Fibroblast of villous mesenchyme (primary cell): ENCODE data around the gene USP14. TPM values are rescaled to one million over a fixed set of nuclear protein-coding genes. Genes with fewer than 3 reads are reported as not detected.

Experiments used
- DNase-seq: peaks from one replicate; pipeline ENCODE4 v3.0.0-alpha.2; 2010; ENCODE audit warnings: low read depth
- H3K4me3 ChIP-seq: 2 replicates; pipeline ENCODE4 v1.5.1; 2011; ENCODE audit warnings: low read depth, mild to moderate bottlenecking, low read length
- total RNA-seq: library from RNA; depleted of rRNA; stranded (reverse); fragments of >200 nt; gene quantifications from 2 replicates; pipeline ENCODE4 v1.2.3, GENCODE V29; 2012
- TF ChIP-seq, protein P1 (sequence below): IDR thresholded peaks from 2 replicates; pipeline ENCODE4 v1.5.1; 2012; ENCODE audit warnings: low read depth, mild to moderate bottlenecking, low read length; ENCODE audit not compliant: insufficient read depth

The USP14 gene
- total RNA-seq, 1 donor: 27.6 TPM

DNA sequence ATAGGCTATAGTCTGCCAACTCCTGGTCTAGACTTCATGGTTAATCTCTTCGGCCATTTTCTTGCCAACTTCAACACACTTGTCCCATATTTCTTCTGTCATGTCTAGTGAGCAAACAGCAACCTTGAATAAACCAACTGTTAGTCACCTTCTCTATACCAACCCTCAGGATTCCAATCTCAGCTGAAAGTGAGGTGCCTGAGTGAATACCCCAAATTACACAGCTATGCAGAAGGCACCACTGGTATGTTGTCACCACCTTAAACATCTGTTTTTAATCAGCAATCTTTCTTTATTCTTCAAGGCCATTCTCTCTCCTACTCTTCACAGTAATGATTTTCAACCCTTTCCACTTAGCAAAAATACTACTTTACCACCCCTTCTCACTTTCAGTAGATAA, 70.2 kb downstream of the USP14 start:
- DNase-seq: no peak
- TF ChIP-seq, protein P1, sequence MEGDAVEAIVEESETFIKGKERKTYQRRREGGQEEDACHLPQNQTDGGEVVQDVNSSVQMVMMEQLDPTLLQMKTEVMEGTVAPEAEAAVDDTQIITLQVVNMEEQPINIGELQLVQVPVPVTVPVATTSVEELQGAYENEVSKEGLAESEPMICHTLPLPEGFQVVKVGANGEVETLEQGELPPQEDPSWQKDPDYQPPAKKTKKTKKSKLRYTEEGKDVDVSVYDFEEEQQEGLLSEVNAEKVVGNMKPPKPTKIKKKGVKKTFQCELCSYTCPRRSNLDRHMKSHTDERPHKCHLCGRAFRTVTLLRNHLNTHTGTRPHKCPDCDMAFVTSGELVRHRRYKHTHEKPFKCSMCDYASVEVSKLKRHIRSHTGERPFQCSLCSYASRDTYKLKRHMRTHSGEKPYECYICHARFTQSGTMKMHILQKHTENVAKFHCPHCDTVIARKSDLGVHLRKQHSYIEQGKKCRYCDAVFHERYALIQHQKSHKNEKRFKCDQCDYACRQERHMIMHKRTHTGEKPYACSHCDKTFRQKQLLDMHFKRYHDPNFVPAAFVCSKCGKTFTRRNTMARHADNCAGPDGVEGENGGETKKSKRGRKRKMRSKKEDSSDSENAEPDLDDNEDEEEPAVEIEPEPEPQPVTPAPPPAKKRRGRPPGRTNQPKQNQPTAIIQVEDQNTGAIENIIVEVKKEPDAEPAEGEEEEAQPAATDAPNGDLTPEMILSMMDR: no peak
- no peak overlapping the region for H3K4me3 ChIP-seq

DNA sequence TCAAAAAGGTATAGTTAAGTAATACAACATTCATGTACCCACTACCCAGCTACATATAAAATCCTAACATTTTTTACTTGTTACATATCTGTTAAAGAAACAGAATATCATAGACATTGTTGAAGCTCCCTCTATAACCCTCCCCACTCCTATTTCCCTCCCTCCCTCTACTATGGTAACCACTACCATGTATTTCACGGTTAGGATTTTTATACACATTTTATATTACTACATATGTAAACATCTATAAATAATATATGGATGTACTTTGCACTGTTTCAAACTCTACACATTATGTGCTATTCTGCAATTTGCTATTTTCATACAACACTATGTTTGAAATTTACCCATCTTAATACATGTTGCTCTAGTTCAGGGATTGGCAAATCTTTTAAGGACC, 73.2 kb downstream of the USP14 start:
- DNase-seq: no peak
- H3K4me3 ChIP-seq: no peak overlapping the region
- TF ChIP-seq, protein P1: no peak

DNA sequence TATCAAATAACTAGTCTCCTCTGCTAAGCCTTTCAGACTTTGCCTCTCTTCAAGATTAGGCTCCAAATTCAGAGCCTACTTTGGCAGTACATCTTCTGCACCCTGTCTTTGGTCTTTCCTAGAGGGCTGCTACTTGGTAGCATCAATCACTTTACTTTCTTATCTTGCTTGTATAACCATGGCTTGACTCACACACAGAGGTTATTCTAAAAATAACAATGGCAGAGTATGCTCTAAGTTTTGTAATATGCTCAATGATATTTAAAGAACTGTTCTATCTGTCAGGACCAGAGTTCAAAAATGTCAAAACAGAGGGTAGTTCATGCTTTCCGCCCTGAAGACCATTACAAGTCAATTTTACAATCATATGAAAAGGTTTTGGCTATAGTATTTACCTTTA, 81.8 kb downstream of the USP14 start:
- H3K4me3 ChIP-seq: no peak overlapping the region
- TF ChIP-seq, protein P1: no peak
- DNase-seq: no peak

DNA sequence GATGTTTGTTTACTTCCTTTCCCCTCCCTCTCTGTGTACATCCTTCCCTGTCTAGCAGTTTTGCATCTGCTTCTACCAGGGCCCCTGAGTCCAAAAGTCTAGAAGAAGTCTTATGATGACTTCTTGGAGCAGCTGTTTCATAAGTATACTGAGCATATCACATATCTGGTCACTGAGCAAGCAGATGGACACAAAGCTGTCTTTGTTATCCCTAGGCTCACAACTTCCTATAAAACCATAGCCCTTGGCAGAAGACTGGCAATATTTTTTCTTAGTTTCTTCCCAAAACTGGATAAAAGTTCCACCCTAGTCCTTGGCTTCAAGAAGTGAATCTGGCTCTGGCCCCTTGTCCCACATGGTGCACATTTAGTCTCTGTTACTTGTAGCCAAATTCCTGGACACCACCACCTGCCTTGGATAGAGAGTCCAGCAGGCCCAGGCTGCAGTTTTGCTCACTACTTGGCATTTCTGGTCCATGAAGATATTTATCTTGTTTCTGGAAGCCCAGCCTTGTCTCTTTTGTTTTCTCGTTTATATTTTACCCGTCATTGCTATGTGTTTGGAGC, 87.0 kb downstream of the USP14 start:
- DNase-seq: no peak
- no peak overlapping the region for H3K4me3 ChIP-seq
- TF ChIP-seq, protein P1: no peak

DNA sequence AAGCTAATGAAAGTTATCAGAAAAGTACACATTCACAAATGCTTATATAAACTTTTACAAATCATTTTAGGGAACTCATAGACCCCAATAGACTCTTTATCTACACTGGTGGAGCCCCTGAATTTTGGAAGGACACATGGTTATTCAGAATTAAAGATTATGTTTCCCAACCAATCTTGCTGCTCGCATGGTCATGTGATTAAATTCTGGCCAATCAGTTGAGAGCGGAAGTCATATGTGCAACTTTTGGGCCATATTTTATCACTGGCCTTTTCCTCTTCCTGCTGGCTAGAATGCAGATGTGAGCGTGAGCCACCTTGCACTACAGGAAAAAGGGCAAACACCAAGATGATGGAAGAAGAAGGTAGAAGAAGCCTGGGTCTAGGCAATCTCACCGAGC, 89.7 kb downstream of the USP14 start:
- H3K4me3 ChIP-seq: no peak overlapping the region
- no peak for DNase-seq
- TF ChIP-seq, protein P1: no peak

DNA sequence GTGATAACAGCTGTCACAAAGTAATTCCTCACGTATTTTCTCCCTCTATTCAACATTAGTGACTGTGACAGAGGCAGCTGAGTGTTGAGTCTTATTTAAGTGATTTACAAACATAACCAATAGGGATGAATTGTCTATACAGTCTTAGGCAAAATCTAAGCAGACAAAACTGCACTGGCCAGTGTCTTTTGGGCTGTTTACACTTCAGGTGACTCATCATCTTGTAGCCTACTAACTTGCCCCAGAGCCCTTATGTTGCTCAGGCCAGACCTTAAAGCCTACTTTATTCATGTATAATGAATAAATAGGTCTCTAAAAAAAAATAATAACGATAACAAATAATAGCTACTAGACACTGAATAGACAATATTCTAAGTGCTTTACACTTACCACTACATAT, 92.3 kb downstream of the USP14 start:
- H3K4me3 ChIP-seq: no peak overlapping the region
- TF ChIP-seq, protein P1: no peak
- peak; percentile 54 for DNase-seq

DNA sequence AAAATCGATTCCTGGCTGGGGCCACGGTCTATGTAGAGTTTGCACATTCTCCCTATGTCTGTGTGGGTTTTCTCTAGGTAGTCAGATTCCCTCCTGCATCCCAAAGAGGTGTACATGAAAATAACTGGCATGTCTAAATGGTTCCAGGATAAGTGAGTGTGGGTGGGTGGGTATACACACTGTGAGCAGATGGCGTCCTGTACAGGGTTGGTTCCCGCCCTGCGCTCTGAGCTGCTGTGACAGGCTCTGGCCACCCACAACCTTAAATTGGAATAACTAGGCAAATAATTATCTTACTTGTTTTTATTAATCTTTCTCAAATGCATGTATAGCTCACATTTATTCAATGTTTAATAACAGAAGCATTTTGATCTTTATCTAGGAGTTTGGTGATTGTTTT, 93.2 kb downstream of the USP14 start:
- DNase-seq: no peak
- H3K4me3 ChIP-seq: no peak overlapping the region
- TF ChIP-seq, protein P1: no peak
